Measurements from ENCODE around the gene STAM2.

STAM2 gene

GRCh38 chr2:152067823-152068222 lies 107.7 kb downstream of the STAM2 start:
- no peak for DNase-seq

Measured in NCI-H1092 treated with DMSO at 0.1 percent for 48 hours (cell line).